RWPE1 (cell line): ENCODE measurements around the gene RUNX2.

ENCODE experiments used
- CTCF ChIA-PET: fragments of 350-600 bp; sonication (Branson Sonifier 250); formaldehyde crosslinking; extraction: SDS; loops from one replicate; lab custom pipeline; 2021; lab: Yijun Ruan, JAX
- POLR2A ChIA-PET: fragments of 400-600 bp; formaldehyde crosslinking; extraction: SDS; loops from one replicate; lab custom pipeline; 2020; ENCODE audit warnings: antibody characterized with exemption; ENCODE audit not compliant: low non-redundant PET; lab: Yijun Ruan, JAX
- DNase-seq: peaks from one replicate; pipeline ENCODE4 v3.0.0; 2012; ENCODE audit warnings: low spot score
- H3K27ac ChIP-seq: fragments of 450-650 bp; 2 replicates; pipeline ENCODE4 v1.5.1; 2017
- TF ChIP-seq, protein P1 (sequence below): fragments of 450-650 bp; conservative IDR thresholded peaks from 2 replicates; pipeline ENCODE4 v1.5.1; 2017; ENCODE audit warnings: low read depth, mild to moderate bottlenecking

The RUNX2 gene

GRCh38 chr6:45702849-45703739 is 375.0 kb downstream of the RUNX2 start:
- ChIA-PET POLR2A (interaction anchor here (0.7 kb wide), 1 partner anchor 11 kb away, joined by 3 read pairs; no protein-coding TSS in a partner anchor), CTCF (interaction anchor here (0.6 to 0.8 kb wide), 2 partner anchors 11 to 12 kb away, joined by 3 to 5 read pairs; no protein-coding TSS in a partner anchor)
- DNase-seq, result peak; percentile 29
- TF ChIP-seq, protein P1, sequence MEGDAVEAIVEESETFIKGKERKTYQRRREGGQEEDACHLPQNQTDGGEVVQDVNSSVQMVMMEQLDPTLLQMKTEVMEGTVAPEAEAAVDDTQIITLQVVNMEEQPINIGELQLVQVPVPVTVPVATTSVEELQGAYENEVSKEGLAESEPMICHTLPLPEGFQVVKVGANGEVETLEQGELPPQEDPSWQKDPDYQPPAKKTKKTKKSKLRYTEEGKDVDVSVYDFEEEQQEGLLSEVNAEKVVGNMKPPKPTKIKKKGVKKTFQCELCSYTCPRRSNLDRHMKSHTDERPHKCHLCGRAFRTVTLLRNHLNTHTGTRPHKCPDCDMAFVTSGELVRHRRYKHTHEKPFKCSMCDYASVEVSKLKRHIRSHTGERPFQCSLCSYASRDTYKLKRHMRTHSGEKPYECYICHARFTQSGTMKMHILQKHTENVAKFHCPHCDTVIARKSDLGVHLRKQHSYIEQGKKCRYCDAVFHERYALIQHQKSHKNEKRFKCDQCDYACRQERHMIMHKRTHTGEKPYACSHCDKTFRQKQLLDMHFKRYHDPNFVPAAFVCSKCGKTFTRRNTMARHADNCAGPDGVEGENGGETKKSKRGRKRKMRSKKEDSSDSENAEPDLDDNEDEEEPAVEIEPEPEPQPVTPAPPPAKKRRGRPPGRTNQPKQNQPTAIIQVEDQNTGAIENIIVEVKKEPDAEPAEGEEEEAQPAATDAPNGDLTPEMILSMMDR, result no peak
- no peak overlapping the region for H3K27ac ChIP-seq

DNA sequence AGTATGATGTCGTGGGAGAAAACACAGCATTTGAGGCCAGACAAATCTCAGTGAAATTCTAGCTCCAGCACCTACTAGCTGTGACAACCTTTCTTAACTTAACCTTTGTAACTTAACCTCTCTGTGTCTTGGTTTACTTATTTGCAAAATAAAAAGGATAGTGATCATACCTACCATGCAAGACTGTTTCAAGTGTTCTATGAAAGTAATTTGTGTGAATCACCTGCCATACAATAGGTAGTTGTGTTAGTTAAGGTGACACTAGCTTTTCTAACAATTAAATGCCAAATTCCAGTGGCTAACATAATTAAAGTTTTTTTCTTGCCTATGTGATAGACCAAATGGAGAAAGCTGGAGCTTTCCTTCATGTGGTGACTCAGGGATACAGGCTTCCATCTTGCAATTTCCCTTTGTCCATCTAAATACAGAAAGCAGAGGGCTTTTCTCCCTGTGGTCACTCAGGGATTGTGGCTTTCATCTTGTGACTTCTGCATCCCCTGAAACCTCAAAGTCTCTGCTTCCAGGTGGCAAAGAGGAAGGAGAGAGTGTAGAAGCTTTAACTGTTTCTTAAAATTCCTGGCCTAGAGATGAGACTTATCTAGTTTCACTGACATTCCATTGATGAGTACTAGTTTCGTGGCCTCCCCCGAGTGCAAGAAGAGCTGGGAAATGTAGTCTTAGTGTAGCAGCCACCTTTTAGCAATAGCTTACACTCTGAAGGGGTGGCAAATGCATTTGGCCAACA is 376.1 kb downstream of the RUNX2 start:
- CTCF ChIA-PET, result interaction anchor here (0.6 to 0.8 kb wide), 2 partner anchors 10 to 27 kb away, joined by 4 to 5 read pairs; no protein-coding TSS in a partner anchor
- POLR2A ChIA-PET, result interaction anchor here (0.6 to 0.7 kb wide), 2 partner anchors 13 to 532 kb away, joined by 3 read pairs; no protein-coding TSS in a partner anchor
- TF ChIP-seq, protein P1, result no peak
- no peak overlapping the region for H3K27ac ChIP-seq
- no peak for DNase-seq

GRCh38 chr6:45705137-45705855 is 377.2 kb downstream of the RUNX2 start:
- H3K27ac ChIP-seq, result no peak overlapping the region
- TF ChIP-seq, protein P1, result no peak
- POLR2A ChIA-PET, result no interaction called here
- CTCF ChIA-PET, result interaction anchor here (0.6 to 0.8 kb wide), 3 partner anchors 9 to 26 kb away, joined by 4 to 5 read pairs (median 4); no protein-coding TSS in a partner anchor
- DNase-seq, result no peak

- TF ChIP-seq, protein P1, result no peak
- no peak overlapping the region for H3K27ac ChIP-seq
- POLR2A ChIA-PET, result no interaction called here
- CTCF ChIA-PET, result interaction anchor here (0.7 kb wide), 1 partner anchor 626 kb away, joined by 3 read pairs; no protein-coding TSS in a partner anchor
- no peak for DNase-seq
These were observed 378.2 kb downstream of the RUNX2 start for GRCh38 chr6:45706319-45706718.

DNA sequence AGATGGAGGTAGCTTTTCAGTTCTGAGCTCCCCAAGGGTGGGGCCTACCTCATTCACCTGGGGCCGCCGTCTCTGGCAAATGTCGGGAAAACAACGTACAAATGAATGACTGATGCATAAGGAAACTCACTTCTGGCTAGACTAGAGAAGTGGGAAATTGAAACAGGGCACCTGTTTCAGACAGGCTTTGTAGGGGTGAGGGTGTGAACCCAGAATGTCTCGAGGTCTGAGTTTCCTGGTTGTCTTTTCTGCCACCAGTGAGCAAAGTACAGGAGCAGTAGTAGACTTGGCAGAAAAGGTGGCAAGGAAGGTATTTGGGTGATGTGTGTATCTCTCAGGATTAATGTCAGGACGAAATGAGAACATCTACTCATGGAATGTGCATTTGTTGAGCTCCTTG is 379.0 kb downstream of the RUNX2 start:
- no peak for DNase-seq
- POLR2A ChIA-PET, result no interaction called here
- CTCF ChIA-PET, result no interaction called here
- TF ChIP-seq, protein P1, result no peak
- H3K27ac ChIP-seq, result no peak overlapping the region
